H1 (cell line): Measurements from ENCODE around the gene PLAC9. TPM values are rescaled to one million over a fixed set of nuclear protein-coding genes. Genes with fewer than 3 reads are reported as not detected.

Experiments used
- CTCF ChIA-PET: fragments of 300-600 bp; sonication (Branson Sonifier 250); formaldehyde crosslinking; loops from one replicate; lab custom pipeline; 2021; ENCODE audit not compliant: partially characterized antibody; lab: Charles Lee
- POLR2A ChIA-PET: fragments of 300-600 bp; sonication (Branson Sonifier 250); formaldehyde crosslinking; loops from one replicate; lab custom pipeline; 2021; ENCODE audit warnings: inconsistent platforms; ENCODE audit not compliant: partially characterized antibody; lab: Charles Lee
- DNase-seq, 2 experiments: peaks; one replicate each; pipeline versions ENCODE4 v3.0.0 to v3.0.0-alpha.2; 2010 to 2022; ENCODE audit warnings: low spot score in 2 of 2, low read depth in 1 of 2, mixed read lengths in 1 of 2
- FAIRE-seq: peaks from 2 replicates; lab custom pipeline; 2011; peaks lifted over from hg19 to GRCh38; lab: Jason Lieb, UNC
- H2AFZ ChIP-seq: 2 replicates; pipeline ENCODE4 v1.8.1; 2012; ENCODE audit warnings: low read length, inconsistent platforms
- H2AK5ac ChIP-seq: 2 replicates; pipeline ENCODE4 v1.6.1; 2013; ENCODE audit warnings: low read depth, low read length
- H2BK120ac ChIP-seq: replicated peaks from 2 replicates; pipeline ENCODE3; 2013; ENCODE audit warnings: low read depth, low read length, inconsistent platforms
- H2BK12ac ChIP-seq: 2 replicates; pipeline ENCODE4 v1.6.1; 2013; ENCODE audit warnings: low read depth, low read length
- H2BK15ac ChIP-seq: 2 replicates; pipeline ENCODE4 v1.6.1; 2013; ENCODE audit warnings: low read length
- H2BK20ac ChIP-seq: 2 replicates; pipeline ENCODE4 v1.6.1; 2013; ENCODE audit warnings: low read length
- H2BK5ac ChIP-seq: 2 replicates; pipeline ENCODE4 v1.6.1; 2013; ENCODE audit warnings: low read depth, low read length
- H3K14ac ChIP-seq: 2 replicates; pipeline ENCODE4 v1.6.1; 2013; ENCODE audit warnings: inconsistent platforms; ENCODE audit not compliant: insufficient read length
- H3K18ac ChIP-seq: 2 replicates; pipeline ENCODE4 v1.6.1; 2013; ENCODE audit warnings: low read length; ENCODE audit errors: extremely low read depth
- H3K23ac ChIP-seq: 2 replicates; pipeline ENCODE4 v1.6.1; 2013; ENCODE audit warnings: inconsistent platforms; ENCODE audit not compliant: insufficient read length
- H3K23me2 ChIP-seq: 2 replicates; pipeline ENCODE4 v1.6.1; 2013; ENCODE audit warnings: low read depth, low read length
- H3K27ac ChIP-seq: 2 replicates; pipeline ENCODE4 v1.6.1; 2011; ENCODE audit warnings: low read depth, low read length, inconsistent platforms
- H3K27me3 ChIP-seq, 4 experiments: replicated peaks in 1 of 4; 1 replicate in 1 of 4; 2 replicates in 3 of 4; pipeline versions ENCODE4 v1.6.1 to v1.8.1; 2011 to 2013; ENCODE audit warnings: low read length in 3 of 4, mild to moderate bottlenecking in 3 of 4, inconsistent platforms in 2 of 4, mixed read lengths in 2 of 4, moderate library complexity in 1 of 4; ENCODE audit not compliant: control insufficient read depth in 3 of 4, insufficient read depth in 3 of 4; ENCODE audit errors: extremely low read depth in 1 of 4
- H3K36me3 ChIP-seq, 4 experiments: 2 replicates each; pipeline versions ENCODE4 v1.6.1 to v1.8.1; 2011 to 2013; ENCODE audit warnings: mild to moderate bottlenecking in 4 of 4, low read length in 3 of 4, moderate library complexity in 2 of 4, control low read depth in 1 of 4, inconsistent platforms in 1 of 4; ENCODE audit not compliant: insufficient read depth in 4 of 4, control insufficient read depth in 2 of 4
- H3K4ac ChIP-seq: replicated peaks from 2 replicates; pipeline ENCODE3; 2013; ENCODE audit warnings: low read length, low read depth, mixed read lengths, inconsistent platforms; ENCODE audit not compliant: insufficient read length
- H3K4me1 ChIP-seq, 4 experiments: replicated peaks in 1 of 4; 1 replicate in 1 of 4; 2 replicates in 3 of 4; pipeline versions ENCODE4 v1.6.1 to v1.8.1; 2011 to 2013; ENCODE audit warnings: low read length in 3 of 4, inconsistent platforms in 2 of 4, mixed read lengths in 1 of 4; ENCODE audit not compliant: insufficient read depth in 4 of 4, control insufficient read depth in 3 of 4
- H3K4me2 ChIP-seq, 2 experiments: 2 replicates each; pipeline versions ENCODE4 v1.6.1 to v1.8.1; 2011 to 2013; ENCODE audit warnings: low read depth in 2 of 2, low read length in 2 of 2, control low read depth in 1 of 2, inconsistent platforms in 1 of 2, mild to moderate bottlenecking in 1 of 2; ENCODE audit not compliant: insufficient read depth in 1 of 2
- H3K4me3 ChIP-seq, 4 experiments: fragments of 200-600, 300-600 bp in 1 of 4; sonication (generic), shearing (Covaris generic), sonication (Bioruptor Twin) in 1 of 4; 2 replicates each; pipeline versions ENCODE4 v1.5.1 to v1.8.1; 2011 to 2016; ENCODE audit warnings: low read length in 4 of 4, low read depth in 3 of 4, control low read depth in 2 of 4, inconsistent platforms in 2 of 4, mild to moderate bottlenecking in 2 of 4, mixed read lengths in 1 of 4, moderate library complexity in 1 of 4; ENCODE audit not compliant: insufficient read depth in 2 of 4; ENCODE audit errors: extremely low read depth in 1 of 4
- H3K56ac ChIP-seq: replicated peaks from 2 replicates; pipeline ENCODE3; 2013; ENCODE audit warnings: low read depth, mild to moderate bottlenecking, mixed read lengths, low read length, inconsistent platforms; ENCODE audit not compliant: insufficient read length
- H3K79me1 ChIP-seq: 2 replicates; pipeline ENCODE4 v1.6.1; 2013; ENCODE audit warnings: low read depth, low read length, control low read depth
- H3K79me2 ChIP-seq, 2 experiments: 2 replicates each; pipeline versions ENCODE4 v1.6.1 to v1.8.1; 2012 to 2013; ENCODE audit warnings: low read length in 2 of 2, mild to moderate bottlenecking in 2 of 2, inconsistent platforms in 1 of 2; ENCODE audit not compliant: insufficient read depth in 2 of 2, control insufficient read depth in 1 of 2
- H3K9ac ChIP-seq, 4 experiments: replicated peaks in 1 of 4; 1 replicate in 1 of 4; 2 replicates in 3 of 4; pipeline versions ENCODE4 v1.6.1 to v1.8.1; 2011 to 2013; ENCODE audit warnings: low read depth in 3 of 4, low read length in 3 of 4, control low read depth in 2 of 4, mild to moderate bottlenecking in 2 of 4, moderate library complexity in 2 of 4, inconsistent platforms in 1 of 4; ENCODE audit errors: extremely low read depth in 1 of 4
- H3K9me3 ChIP-seq, 2 experiments: 2 replicates each; pipeline versions ENCODE4 v1.6.1 to v1.8.1; 2012 to 2013; ENCODE audit warnings: mild to moderate bottlenecking in 2 of 2, moderate library complexity in 2 of 2, control low read depth in 1 of 2, inconsistent platforms in 1 of 2, low read depth in 1 of 2, low read length in 1 of 2, mixed read lengths in 1 of 2; ENCODE audit not compliant: insufficient read depth in 2 of 2
- H4K20me1 ChIP-seq, 2 experiments: replicated peaks in 1 of 2; 2 replicates each; pipeline versions ENCODE3 to v1.8.1; 2011 to 2013; ENCODE audit warnings: inconsistent platforms in 2 of 2, low read length in 2 of 2, mild to moderate bottlenecking in 1 of 2; ENCODE audit not compliant: insufficient read depth in 2 of 2, control insufficient read depth in 1 of 2
- H4K5ac ChIP-seq: 2 replicates; pipeline ENCODE4 v1.6.1; 2013; ENCODE audit warnings: low read length, low read depth, mixed read lengths, inconsistent platforms; ENCODE audit not compliant: insufficient read length
- H4K8ac ChIP-seq: 2 replicates; pipeline ENCODE4 v1.8.0; 2013; ENCODE audit warnings: mild to moderate bottlenecking, moderate library complexity, low read length, inconsistent platforms; ENCODE audit not compliant: insufficient read depth; ENCODE audit errors: extremely low read depth
- H4K91ac ChIP-seq: replicated peaks from 2 replicates; pipeline ENCODE3; 2013; ENCODE audit warnings: low read length, mixed read lengths, inconsistent platforms; ENCODE audit not compliant: insufficient read length
- CBX5 ChIP-seq: fragments of 300-800, 300-1000 bp; sonication (generic); IDR thresholded peaks from 2 replicates; pipeline ENCODE4 v1.7.1; 2016; ENCODE audit warnings: antibody characterized with exemption, low read length, low read depth
- SIX5 ChIP-seq: IDR thresholded peaks from 2 replicates; pipeline ENCODE4 v1.6.1; 2011; ENCODE audit warnings: mild to moderate bottlenecking, low read depth, low read length
- TCF12 ChIP-seq: IDR thresholded peaks from 2 replicates; pipeline ENCODE4 v1.6.1; 2011; ENCODE audit warnings: low read depth, mild to moderate bottlenecking, low read length
- WGBS, 2 experiments: shearing (Covaris generic) in 1 of 2; methylation state at CpG; one replicate each; pipeline versions ENCODE4 v1.1.6 to v1.1.7; 2013 to 2015; ENCODE audit warnings: low lambda C conversion rate in 2 of 2, mixed read lengths in 2 of 2, inconsistent platforms in 1 of 2, low coverage in 1 of 2, missing lambda C conversion rate in 1 of 2; ENCODE audit not compliant: insufficient replicate concordance in 2 of 2, insufficient coverage in 1 of 2, insufficient read length in 1 of 2; ENCODE audit errors: extremely low coverage in 1 of 2, missing lambda C conversion rate in 1 of 2; 5-methylcytosine and 5-hydroxymethylcytosine counted together
- polyA plus RNA-seq, 7 experiments: library from polyadenylated mRNA; depleted of rRNA in 3 of 7; stranded (reverse) in 5 of 7; unstranded in 2 of 7; fragments of >200 nt in 5 of 7; fragments of 200-250 nt in 2 of 7; gene quantifications; 1 replicate in 5 of 7; 2 replicates in 1 of 7; 4 replicates in 1 of 7; pipeline versions ENCODE4 v1.2.1 to v1.2.3, GENCODE V29; 2011 to 2013; ENCODE audit warnings: missing spikeins in 2 of 7, mixed read lengths in 2 of 7
- total RNA-seq: library from RNA; stranded (reverse); fragmentation: NEBNext Ultra II Directional; extraction: Animal tissue kit (Norgen Biotek cat#: 25700); gene quantifications from 2 replicates; pipeline ENCODE4 v1.2.1, GENCODE V29; 2021

PLAC9 gene
- total and polyA plus RNA-seq, 2 of the 8 experiments (the other 6 are each of a cell fraction or from before 2014, with no cell fraction given), result 8.4 to 16.7 TPM

DNA sequence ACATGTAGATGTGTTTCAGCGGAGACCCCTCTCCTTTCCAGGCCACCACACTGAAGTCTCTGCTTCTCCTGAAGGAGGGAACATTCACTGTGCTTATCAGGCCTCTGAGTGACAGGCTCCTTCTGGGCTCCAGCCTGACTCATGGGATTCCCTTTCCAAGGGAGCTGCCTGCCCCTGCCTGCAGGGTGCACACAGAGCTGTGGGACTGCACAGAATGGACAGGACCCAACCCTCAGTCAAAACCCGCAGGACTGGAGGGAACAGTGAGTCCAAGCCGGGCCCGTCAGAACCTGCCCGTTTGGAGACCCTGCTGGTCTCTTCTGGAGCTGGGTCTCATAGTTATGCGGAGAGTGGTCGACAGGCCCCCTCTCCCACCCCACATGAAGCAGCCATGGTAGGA, 32.6 kb downstream of the PLAC9 start:
- Histone ChIP-seq H3K56ac (no peak overlapping the region), H3K4me3 (no peak overlapping the region), H3K23me2 (no peaks in the 10 kb centered on the region), H4K8ac (no peak overlapping the region), H3K79me2 (no peaks in the 10 kb centered on the region), H2BK15ac (no peak overlapping the region), H2AFZ (no peak overlapping the region), H3K9me3 (no peaks in the 10 kb centered on the region), H3K27me3 (no peaks in the 10 kb centered on the region), H3K14ac (no peak overlapping the region), H3K27ac (no peak overlapping the region), H2BK5ac (no peak overlapping the region), H3K18ac (no peak overlapping the region), H4K91ac (no peak overlapping the region), H2BK120ac (no peak overlapping the region), H3K4me2 (no peak overlapping the region), H3K23ac (no peak overlapping the region), H3K9ac (no peak overlapping the region), H3K4ac (no peak overlapping the region), H2BK20ac (no peak overlapping the region), H4K20me1 (no peaks in the 10 kb centered on the region), H3K79me1 (no peaks in the 10 kb centered on the region), H3K36me3 (peaks cover 0 to 4% (median 0%) of the 10 kb centered on the region in 4 experiments; a peak in 2 of 8 replicates), H3K4me1 (peaks cover 2 to 8% (median 6%) of the 10 kb centered on the region in 4 experiments; a peak in 5 of 7 replicates), H2AK5ac (no peak overlapping the region), H2BK12ac (no peak overlapping the region), H4K5ac (no peak overlapping the region)
- CTCF ChIA-PET, result interaction anchor here (0.8 to 7.6 kb wide), 9 partner anchors 11 to 107 kb away, joined by 3 to 66 read pairs (median 5); no protein-coding TSS in a partner anchor
- POLR2A ChIA-PET, result no interaction called here
- TF ChIP-seq CBX5, result no peak
- no peak for TF ChIP-seq TCF12
- TF ChIP-seq SIX5, result no peak
- DNase-seq (no peak), FAIRE-seq (no peak)
- WGBS, 2 experiments, result 92% methylated on average over 7 of the region's 7 CpGs; no CpG with 5 or more reads in 1 of the 2 experiments
